Activated CD4-positive, alpha-beta T cell treated with anti-CD3 and anti-CD28 coated beads, Interleukin-2, amount 50 U/mL, for 4 hours (primary cell): ENCODE measurements around the gene PLVAP.

ENCODE experiments used
- DNase-seq, 2 experiments: peaks; one replicate each; pipeline ENCODE4 v3.0.0-alpha.2; 2020

Gene PLVAP

DNA sequence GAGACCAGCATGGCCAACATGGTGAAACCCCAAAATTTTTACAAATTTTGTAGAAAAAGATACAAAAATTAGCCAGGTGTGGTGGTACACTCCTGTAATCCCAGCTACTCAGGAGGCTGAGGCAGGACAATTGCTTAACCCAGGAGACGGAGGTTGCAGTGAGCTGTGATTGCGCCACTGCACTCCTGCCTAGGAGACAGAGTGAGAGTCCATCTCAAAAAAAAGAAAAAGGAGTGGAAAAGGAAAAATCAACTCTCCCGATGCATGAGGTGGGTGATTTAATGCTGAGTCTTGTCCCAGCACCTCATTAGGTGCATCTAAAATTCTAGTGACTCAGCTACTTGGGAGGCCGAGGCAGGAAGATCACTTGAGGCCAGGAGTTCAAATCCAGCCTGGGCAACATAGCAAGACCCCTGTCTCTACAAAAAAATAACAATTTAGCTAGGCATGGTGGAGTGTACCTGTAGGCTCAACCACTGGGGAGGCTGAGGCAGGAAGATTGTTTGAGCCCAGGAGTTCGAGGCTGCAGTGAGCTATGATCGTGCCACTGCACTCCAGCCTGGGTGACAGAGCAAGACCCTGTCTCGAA, 20.0 kb downstream of the PLVAP start:
- no peak for DNase-seq

DNA sequence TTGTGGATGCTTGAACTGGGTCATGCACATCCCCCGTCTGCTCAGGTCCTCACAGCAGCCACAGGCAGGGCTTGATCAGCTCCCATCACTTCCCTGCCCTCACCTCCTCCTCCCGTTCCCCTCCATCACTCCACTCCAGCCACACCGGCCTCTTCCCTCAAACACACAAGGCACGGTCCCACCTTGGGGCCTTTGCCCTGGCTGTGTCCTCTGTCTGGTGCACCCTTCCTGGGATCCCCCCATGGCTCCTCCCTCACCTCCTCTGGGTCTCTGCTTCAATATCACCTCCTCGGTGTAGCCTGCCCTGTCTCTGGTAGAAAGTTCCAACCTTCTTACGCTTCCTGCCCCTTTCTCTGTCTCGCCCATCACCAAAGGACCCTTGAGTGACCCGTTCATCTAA, 23.8 kb downstream of the PLVAP start:
- DNase-seq: no peak

DNA sequence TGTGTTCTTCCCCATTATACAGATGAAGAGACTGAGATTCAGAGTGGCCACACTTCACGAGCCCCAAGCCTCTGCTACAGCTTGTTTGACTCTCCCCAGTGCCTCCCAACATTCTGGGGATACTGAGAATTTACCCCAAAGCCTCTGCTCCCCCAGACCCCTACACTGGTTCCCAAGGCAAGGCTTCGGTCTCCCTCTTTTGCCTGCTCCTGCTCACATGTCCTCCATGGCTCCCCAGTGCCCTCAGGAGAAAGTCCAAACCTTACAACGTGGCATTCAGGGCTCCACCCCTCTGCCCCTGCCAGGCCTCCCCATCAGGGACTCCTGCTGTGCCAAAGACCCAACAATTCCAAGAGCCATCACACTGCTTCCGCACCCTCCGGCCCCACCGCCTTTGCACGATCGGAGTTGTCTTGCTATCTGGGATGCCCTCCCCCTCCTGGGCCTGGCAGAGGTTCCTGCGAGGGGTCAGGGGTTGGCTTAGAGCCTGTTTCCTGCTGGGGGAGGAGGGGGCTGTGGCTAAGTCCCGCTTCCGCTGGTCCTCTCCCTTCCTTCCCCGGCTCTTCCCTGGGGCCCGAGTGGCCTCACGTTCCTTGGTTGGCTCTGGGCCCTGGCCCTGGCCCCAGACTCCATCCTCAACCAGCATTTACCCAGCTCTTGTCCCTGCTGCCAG, 24.4 kb downstream of the PLVAP start:
- no peak for DNase-seq

DNA sequence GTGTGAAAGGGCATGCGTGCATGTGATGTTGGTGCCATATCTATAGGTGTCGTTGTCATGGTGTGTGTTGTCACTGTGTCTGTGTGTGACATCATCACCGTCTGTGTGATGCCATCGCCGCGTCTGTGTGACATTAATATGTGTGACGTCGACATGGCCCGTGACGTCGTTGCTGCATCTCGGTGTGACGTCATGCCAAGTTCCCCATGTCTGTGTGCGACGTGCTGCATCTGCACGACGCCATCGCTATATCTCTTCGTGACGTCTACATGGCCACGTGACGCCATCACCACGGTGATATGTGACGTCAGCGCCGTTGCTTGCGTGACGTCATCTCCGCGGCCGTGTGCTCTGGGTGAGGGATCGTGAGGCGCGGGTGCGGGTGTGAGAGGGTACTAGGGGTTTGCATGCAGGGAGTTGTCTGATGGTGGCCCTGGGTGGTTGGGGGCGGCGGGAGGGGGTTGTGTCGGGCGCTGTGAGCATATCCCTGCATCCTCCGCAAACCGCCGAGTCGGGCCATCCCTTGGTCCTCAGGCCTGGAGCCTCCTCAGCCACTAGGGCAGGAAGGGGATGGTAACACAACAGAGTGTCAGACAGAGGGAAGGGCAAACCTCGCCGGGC, 25.2 kb downstream of the PLVAP start:
- DNase-seq: no peak

DNA sequence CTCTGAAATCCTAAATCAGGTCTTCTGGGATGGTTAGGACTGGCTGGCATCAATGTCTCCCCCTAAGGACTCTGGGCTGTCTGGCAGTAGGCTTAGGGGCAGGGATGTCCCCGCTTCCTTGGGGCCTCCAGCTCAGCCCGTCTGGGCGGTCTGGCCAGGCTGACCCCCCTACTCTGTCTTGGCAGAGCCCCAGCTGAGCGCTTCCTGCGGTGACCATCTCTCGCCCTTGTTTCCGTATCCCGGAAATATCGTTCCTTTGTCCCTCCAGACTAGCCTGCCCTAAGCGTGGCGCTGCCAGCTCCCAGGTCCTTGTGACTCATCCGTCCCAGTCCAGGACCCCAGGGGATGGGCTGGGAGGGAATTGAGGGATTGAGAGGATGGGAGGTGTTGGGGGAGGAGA, 28.4 kb downstream of the PLVAP start:
- DNase-seq: no peak

DNA sequence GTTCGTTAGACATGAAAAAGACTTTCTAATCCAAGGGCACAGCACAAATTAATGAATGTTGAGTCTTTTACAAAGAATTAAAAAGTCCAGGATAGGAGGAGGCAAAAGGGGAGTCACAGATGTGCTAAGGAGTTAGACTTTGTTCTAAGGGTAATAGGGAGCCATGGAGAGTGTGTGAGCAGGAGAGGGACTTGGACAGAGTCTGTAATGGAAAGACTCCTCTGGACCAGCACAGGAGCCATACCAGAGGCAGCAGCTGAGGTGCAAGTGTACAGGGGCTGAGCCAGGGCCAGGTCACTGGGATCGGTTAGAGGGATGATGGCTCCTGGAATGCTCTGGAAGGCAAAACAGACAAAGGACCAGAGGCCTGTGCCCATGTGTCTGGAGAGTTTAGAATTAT, 29.3 kb downstream of the PLVAP start:
- DNase-seq: no peak

DNA sequence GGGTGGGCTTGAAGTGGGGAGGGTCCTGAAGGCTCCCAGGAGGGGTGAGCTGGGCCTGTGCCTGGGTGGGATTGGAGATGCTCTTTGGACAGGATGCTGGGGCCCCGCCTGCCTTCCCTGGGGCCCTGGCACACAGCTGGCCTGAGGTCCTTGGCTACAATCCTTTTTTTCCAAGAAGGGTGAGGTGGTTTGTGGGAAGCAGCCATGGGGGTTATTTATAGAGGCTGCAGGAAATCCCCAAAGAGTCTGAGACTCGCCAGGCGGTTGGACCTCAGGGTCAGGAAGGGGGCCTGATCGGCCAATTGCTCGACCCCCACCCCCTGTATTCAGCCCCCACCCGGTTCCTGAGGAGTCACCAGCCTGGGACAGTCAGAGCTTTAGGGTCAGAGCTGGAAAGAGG, 29.8 kb downstream of the PLVAP start:
- DNase-seq: no peak

DNA sequence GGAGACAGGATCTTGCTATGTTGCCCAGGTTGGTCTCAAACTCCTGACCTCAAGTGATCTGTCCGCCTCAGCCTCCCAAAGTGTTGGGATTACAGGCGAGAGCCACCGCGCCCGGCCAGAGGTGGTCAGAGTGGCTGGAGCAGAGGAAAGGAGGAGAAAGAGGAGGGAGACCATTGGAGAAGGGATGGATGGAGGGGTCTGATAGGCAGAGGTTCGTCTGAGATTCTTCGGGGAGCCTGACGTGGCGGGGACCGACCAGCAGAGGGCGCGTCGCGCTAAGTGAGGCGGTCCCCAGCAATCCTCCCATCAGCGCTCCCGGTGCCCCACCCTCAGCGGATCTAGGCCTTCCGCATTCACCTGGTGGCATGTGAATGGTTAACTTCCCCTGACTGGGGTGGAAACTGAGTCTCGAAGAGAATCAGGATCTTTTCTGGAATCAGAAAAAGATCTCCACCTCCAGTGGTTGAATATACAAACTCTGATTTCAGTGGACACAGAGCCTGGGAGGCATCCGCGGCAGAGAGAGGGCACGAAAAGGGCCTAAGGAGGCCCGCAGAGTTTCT, 31.0 kb downstream of the PLVAP start:
- peak; percentile 69 to 76 for DNase-seq

DNA sequence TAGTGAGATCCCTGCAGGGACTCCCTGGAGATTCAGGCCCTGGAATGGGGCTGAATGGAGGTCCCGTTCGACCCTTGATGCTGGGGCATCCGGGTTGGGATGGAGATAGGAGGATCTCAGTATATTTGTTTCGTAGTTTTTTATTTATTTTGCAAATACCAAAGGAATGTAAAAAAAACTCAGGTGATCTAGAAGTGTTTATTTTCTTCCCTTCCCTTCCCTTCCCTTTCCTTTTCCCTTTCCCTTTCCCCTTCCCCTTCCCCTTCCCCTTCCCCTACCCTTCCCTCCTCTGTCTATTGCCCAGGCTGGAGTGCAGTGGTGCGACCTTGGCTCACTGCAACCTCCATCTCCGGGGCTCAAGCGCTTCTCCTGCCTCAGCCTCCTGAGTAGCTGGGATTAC, 35.3 kb downstream of the PLVAP start:
- DNase-seq: no peak

DNA sequence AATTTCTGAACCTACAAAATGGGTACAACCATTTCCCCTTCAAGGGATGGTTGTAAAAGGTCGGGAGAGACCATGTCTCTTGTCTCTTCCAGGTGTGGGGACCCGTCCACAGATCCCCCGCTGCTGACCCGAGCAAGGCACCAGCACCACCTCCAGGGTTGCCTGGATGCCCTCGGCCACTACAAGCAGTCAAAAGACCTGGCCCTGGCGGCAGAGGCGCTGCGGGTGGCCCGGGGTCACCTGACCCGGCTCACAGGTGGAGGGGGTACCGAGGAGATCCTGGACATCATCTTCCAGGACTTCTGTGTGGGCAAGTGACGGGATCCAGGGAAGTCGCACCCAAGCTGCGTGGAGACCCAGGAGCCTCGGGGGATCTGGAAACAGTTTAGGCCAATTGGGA, 35.8 kb downstream of the PLVAP start:
- DNase-seq: no peak

DNA sequence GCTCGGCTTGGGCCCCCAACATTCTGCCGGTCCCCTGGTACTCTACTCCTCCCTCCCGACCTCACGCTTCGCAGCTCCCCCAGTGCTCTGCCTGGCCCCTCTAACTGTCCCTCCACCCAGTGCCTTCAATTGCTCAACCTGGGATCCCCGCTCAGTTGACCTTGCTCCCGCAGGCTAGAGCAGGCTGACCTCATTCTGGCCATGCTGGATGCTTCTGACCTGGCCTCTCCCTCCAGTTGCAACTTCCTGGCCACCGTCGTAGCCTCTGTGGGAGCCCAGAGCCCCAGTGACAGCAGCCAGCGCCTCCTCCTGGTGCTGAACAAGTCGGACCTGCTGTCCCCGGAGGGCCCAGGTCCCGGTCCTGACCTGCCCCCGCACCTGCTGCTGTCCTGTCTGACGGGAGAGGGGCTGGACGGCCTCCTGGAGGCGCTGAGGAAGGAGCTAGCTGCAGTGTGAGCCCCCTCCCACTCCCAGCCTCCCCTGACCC, 36.2 kb downstream of the PLVAP start:
- no peak for DNase-seq

DNA sequence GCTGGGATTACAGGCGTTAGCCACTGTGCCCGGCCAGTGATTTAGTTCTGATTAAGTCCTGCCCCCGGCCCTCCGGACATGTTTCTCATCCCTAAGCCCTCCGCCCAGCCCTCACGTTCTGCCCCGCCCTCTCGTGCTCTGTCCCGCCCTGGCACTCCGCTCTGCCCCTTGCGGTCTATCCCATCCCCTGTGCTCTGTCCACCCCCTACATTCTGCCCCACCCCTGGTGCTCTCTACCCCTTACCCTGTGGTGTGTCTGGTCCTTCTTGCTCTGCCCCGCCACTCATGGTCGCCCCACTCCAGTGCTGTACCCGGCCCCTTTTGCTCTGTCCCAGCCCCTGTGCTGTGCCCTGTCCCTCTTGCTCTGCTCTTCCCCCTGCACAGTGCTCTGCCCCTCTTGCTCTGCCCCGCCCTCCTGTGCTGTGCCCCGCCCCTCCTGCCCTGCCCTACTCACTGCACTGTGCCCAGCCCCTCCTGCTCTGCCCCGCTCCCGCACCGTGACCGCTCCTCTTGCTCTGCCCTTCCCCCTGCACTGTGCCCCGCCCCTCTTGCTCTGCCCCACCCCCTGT, 36.8 kb downstream of the PLVAP start:
- DNase-seq: no peak

DNA sequence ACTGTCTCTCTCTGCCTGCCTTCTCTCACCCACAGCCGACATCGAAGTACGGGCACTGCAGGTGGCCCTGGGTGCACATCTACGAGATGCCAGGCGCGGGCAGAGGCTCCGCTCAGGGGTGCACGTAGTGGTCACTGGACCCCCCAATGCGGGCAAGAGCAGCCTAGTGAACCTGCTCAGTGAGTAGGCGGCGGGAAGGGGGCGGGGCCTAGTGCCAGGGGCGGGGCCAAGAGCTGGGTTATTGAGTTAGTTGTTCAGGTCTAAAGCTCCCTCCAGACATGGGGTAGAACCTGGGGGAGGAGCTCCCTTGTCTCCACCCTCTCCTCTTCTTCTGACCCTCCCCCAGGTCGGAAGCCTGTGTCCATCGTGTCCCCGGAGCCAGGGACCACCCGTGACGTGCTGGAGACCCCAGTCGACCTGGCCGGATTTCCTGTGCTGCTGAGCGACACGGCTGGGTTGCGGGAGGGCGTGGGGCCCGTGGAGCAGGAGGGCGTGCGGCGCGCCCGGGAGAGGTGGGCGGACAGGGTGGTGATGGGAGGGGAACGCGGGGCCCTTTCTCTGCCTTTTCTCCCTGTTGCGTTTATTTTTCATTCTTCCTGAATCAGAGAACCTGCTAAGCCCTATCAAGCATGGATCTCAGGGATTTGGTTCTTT, 37.9 kb downstream of the PLVAP start:
- peak; percentile 39 to 42 for DNase-seq

DNA sequence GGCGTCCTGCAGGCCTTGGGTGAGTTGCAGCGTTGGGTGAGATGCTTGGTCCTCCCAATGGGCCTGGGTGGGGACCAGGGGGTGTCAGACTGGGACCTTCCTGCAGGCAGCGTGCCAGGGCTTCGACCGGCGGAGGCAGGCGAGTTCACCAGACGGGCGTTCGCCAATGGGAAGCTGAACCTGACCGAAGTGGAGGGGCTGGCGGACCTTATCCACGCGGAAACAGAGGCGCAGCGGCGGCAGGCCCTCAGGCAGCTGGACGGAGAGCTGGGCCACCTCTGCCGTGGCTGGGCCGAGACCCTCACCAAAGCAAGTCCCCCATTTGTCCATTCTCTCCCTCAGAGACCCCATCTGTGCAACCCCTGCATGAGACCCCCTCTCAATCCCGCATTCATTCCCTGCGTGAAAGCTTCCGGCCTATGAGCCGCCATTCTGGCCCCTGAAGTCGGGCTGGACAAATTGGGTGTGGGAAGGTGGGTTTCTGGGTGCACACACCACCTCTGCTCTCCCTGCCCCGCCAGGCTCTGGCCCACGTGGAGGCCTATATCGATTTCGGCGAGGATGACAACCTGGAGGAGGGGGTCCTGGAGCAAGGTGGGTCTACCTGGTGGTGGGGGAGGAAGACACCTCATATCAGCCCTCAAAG, 38.6 kb downstream of the PLVAP start:
- no peak for DNase-seq

DNA sequence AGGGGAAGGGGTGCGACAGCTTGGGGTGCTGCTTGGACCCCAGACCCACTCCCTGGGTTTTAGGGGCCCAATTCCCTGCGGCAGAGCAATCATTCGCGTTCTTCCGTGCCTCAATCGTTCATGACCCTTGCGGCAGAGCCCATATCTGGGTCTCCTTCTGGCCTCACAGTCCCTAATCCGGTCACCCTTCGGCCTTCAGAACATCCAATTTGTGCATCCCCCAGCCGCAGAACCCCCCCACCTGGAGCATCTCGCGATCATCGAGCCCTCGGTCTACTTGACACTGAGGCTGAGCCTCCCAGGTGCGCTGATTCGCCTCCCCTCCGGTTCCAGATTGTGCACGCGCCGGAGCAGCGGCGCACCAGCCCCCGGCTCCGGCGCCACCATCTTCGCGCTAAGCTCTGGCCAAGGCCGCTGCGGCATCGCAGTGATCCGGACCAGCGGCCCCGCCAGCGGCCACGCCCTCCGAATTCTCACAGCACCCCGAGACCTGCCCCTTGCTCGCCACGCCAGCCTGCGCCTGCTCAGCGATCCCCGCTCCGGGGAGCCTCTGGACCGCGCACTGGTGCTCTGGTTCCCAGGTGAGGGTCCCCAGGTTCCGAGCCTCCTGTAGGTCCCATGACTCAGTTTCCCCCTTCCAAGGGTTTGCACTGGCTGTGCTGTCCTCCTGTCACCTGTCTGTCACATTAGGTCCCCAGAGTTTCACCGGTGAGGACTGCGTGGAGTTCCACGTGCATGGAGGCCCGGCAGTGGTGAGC, 39.3 kb downstream of the PLVAP start:
- DNase-seq: peak in 1 of 2 experiments; percentile 25

DNA sequence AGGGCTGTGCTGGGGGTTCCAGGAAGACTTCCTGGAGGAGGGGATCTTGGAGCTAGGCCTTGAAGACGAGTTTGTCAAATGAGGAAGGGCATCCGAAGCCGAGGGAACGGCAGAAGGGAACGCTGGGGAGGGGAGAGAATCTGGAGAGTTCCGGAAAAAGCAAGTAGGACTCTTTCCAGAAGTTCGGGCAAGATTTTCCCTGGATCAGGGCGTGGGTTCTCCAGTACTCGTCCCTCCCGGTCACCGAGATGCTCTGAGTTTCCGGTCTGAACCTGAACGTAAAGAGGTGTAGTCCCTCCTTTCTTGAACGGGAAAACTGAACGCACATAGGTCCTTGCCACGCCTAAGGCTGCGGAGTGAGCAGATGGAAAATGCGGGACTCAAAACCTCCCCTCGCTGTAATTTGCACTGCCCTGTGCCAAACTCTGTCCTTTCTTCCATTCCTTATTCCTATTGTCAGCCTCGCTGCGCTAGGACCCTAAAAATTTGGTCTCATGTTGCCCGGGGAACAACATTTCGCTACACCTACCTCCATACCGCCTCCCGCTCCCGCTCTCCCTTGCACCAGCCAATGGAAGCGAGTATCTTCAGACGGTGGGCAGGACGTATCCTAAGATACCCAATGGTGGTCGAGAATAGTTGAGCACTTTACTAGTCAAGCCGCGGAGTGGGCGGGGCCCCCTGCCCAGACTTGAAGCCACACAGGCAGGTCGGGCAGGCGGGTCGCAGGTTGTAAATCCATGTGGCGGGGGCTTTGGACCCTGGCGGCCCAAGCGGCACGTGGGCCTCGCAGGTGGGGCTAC, 40.1 kb downstream of the PLVAP start, which contains the start of gene GTPBP3:
Gene GTPBP3 (plus strand): TSS at position 682 of the 803 bp plus-strand sequence. CDS start 59 bp downstream, at position 741.
- peak; percentile 96 for DNase-seq

DNA sequence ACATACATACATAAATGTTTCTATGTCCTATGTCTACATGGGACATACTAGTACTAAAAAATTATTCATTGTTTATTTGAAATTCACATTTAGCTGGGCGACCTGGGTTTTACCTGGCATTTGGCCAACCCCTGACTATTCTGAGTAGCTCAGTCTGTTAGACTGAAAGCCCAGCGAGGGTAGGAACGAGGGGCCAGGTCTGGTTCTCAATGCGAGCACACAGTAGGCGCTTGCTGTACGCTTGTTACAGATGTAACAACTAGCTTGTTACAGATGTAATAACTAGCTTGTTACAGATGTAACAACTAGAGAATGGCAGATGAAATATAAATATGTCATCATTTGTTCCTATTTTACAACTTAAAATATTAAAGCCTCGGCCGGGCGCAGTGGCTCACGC, 41.6 kb downstream of the PLVAP start:
- DNase-seq: no peak

DNA sequence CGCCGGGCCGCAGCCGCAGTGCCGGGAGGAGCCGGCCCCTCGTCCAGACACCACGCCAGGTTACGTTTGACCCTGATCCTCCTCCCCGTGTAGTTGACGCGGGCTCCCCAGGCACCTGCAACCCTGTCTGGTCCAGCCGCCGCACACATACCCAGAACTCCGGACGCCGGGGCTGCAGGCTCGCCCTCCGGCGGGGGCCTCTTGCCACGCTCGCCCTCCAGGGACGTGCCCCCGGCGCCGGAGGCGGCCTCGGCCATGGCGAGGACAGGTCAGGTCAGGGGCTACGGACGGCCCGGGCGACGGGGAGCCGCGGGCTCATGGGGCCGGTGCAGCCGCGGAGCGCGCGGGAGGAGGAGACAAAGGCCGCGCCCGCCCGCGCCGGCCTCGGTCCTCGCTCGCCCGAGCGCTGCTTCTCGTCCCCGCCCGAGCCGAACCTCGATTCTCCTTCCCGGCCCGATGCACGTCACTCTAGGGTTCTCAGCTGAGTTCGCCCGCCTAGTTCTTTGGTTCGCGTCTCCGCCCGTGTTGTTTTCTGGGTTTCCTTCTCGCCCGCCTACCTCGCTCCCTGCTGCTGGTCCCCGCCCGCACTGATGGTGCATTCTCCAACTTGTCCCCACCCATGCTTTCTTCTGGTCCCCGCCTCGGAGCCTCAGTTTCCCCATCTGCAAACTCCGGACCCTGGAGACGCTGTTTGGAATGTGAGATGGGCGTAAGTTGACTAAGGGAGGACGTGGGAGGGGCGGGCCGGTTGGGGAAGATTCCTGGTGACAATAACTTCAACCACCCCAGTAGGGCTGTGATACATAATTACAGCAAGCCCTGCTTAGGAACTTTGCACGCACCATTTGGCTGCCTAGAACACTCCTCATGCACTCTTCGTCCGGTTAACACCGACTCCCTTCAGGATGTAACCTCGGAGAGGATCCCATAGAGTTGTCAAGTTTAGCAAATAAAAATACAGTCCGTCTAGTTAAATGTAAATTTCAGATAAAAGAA, 42.4 kb downstream of the PLVAP start, which contains the start of gene ANO8:
Gene ANO8 (minus strand): TSS at position 442 of the 996 bp plus-strand sequence. CDS start 185 bp downstream, at position 257.
- DNase-seq: peak; percentile 97 to 98
